Lower lobe of right lung (tissue), 2 donors: ENCODE data around the gene HSF2BP. TPM values are rescaled to one million over a fixed set of nuclear protein-coding genes. Genes with fewer than 3 reads are reported as not detected.
A peak's percentile ranks its signal among the peaks of the same experiment; 100 is the strongest.
"Not testable (repeated sequence)": the region's sequence is repeated elsewhere in the genome, so short reads cannot be mapped to it uniquely, and the experiment has no call there.

ENCODE experiments used
- ATAC-seq, 2 donors: fragments of 200-7000 bp; cut with Tn5 transposase; one replicate each; pipeline ENCODE4 v1.9.1; 2020 to 2022; ENCODE audit warnings: mild to moderate bottlenecking in 2 of 2, moderate library complexity in 2 of 2
- DNase-seq: peaks from one replicate; pipeline ENCODE4 v3.0.0-alpha.2; 2020
- H3K27ac ChIP-seq: fragments of 200-600 bp; one replicate; pipeline ENCODE4 v1.8.0; 2022
- H3K27me3 ChIP-seq: fragments of 200-600 bp; one replicate; pipeline ENCODE4 v1.8.0; 2022; ENCODE audit warnings: low read depth
- H3K36me3 ChIP-seq: fragments of 200-600 bp; one replicate; pipeline ENCODE4 v1.8.0; 2022; ENCODE audit warnings: mild to moderate bottlenecking
- H3K4me1 ChIP-seq: fragments of 200-600 bp; one replicate; pipeline ENCODE4 v1.8.0; 2022
- H3K4me3 ChIP-seq: fragments of 200-600 bp; one replicate; pipeline ENCODE4 v1.8.0; 2022; ENCODE audit warnings: mild to moderate bottlenecking
- H3K9me3 ChIP-seq: fragments of 200-600 bp; one replicate; pipeline ENCODE4 v1.8.0; 2022
- intact Hi-C: fragments of 100-400 bp; cut with DNase I; formaldehyde crosslinking; loops from one replicate; pipeline ENCODE4 v1.11.0; 2022
- microRNA-seq: library from miRNA; unstranded; fragments of <30 nt; microRNA quantifications from one replicate; pipeline ENCODE4 v1.2.0, GENCODE V29; 2020; ENCODE audit warnings: borderline number of aligned reads
- total RNA-seq: library from RNA; stranded (reverse); fragmentation: NEBNext Ultra II Directional; extraction: Animal tissue kit (Norgen Biotek cat#: 25700); gene quantifications from one replicate; pipeline ENCODE4 v1.2.1, GENCODE V29; 2021
- donor health status: DM: no; HTN: yes; CAD: no; lungs with severe emphysema.

The HSF2BP gene
- total RNA-seq, 1 donor from 2014 or later: 0.32 TPM

DNA sequence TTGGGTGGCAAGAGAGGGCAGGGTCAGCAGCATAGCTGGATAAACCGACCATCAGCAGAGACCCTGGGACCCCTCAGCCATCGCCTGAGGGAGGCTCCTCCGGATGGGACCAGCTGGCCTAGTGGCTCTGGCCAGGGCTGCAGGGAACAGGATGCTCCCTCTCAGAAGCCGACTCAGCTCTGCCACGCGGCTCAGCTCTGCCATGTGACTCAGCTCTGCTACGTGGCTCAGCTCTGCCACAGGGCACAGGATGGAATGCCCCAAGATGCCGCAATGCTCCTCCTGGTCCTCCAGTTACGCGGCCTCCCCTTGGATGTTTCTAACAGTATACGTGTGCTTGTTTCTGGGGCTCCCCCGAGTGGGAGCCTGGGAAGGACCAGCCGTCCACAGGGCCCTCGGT lies 165.8 kb downstream of the HSF2BP start:
- H3K27ac ChIP-seq, H3K36me3 ChIP-seq, DNase-seq, H3K27me3 ChIP-seq, H3K4me1 ChIP-seq, H3K9me3 ChIP-seq, intact Hi-C loops, H3K4me3 ChIP-seq: not testable (repeated sequence)
- ATAC-seq: peak; percentile 16 to 48

DNA sequence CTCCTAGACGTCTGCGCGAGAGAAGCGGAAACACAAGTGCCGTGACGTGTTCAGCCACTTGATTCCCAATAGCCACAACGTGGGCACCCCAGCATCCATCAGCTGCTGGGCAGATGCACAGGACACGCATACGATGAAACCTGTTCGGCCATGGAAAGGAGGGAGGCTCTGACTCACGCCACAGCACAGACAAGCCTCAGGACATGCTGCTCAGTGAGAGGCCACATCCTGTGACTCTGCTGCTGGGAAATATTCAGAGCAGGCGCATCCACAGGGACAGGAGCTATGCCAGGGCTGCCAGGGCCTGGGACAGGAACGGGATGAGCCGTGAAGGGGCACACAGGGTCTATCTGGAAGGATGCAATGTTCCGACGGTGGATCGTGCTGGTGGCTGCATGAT lies 171.1 kb downstream of the HSF2BP start:
- H3K27me3 ChIP-seq, H3K27ac ChIP-seq, intact Hi-C loops, DNase-seq, ATAC-seq, H3K4me3 ChIP-seq, H3K9me3 ChIP-seq, H3K36me3 ChIP-seq, H3K4me1 ChIP-seq: not testable (repeated sequence)

DNA sequence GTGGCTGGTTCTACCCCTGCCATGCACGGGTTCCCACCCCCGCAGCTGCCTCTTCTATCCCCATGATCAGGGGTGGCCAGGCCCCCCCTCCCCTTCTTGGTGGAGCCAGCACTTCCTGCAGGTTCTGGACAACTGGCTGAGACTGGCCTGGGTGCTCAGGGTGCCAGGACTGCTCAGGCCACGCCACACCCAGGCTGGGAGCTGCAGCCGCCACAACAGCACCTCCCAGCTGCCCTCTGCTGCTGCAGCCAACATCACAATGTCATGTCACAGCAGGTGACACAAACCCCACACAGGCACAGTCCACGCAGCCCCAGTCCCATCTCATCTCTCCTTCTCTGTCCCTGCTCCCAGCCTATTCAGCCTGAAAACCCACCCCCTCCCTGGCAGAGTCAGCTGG lies 173.2 kb downstream of the HSF2BP start:
- H3K36me3 ChIP-seq, DNase-seq, H3K27me3 ChIP-seq, intact Hi-C loops, H3K4me3 ChIP-seq, H3K27ac ChIP-seq, H3K9me3 ChIP-seq, H3K4me1 ChIP-seq: not testable (repeated sequence)
- peak; percentile 45 to 49 for ATAC-seq

DNA sequence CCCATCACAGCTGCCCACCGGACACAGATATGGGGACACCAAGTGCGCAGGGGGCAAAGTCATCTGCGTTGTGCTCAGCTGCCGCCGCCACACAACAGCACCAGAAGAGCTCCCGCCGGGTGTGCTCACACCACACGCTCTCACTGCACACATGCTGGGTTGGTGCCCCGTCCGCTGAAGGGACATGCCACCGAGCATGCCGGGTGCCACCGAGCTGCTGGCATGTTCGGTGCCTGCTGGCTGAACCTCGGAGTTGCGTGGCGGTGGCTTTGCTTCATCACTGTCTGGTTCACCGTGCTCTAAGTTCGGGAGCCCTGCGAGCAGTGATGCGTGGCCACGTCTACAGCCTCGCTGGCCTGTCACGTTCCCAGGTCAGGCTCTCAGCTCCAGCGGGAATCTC lies 174.3 kb downstream of the HSF2BP start:
- intact Hi-C loops: not testable (repeated sequence)

DNA sequence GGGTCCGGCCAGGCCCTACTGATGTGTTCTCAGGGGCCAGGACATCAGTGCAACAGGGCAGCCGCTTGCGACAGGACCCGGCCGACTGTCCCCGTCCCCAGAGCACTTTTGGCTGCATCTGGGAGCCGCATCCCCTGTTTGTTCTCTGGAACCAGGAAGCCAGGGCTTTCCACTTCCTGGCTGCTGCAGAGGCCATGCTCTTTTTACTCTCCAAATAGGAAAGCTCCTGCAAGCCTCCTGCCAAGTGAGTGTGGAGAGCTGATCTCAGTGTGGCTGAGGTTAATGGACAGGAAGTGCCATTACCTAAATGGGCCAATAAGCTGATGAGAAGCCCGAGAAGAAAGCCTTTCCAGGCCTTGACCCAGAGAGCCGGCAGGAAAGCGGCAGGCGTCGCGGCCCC lies 180.1 kb downstream of the HSF2BP start:
- H3K4me1 ChIP-seq, H3K9me3 ChIP-seq, H3K27ac ChIP-seq, H3K27me3 ChIP-seq, intact Hi-C loops, H3K4me3 ChIP-seq, H3K36me3 ChIP-seq, DNase-seq: not testable (repeated sequence)
- ATAC-seq: peak; percentile 5 to 16

More for the DNA sequence above, 174.3 kb downstream of the HSF2BP start:
- H3K36me3 ChIP-seq, H3K27ac ChIP-seq, H3K4me3 ChIP-seq, DNase-seq, H3K9me3 ChIP-seq, ATAC-seq, H3K27me3 ChIP-seq, H3K4me1 ChIP-seq: not testable (repeated sequence)

Small RNAs within 50 kb of the gene (microRNA-seq; reads per million reads assigned to microRNA genes)
- not detected for gene MIR6070

Other genes with a start within 250 kb of the HSF2BP start
- gene SIK1, start 232.4 kb downstream of the HSF2BP start, total RNA-seq: 30.1 TPM
- 18.1 TPM for gene RRP1B, start 72 bp upstream of the HSF2BP start, total RNA-seq
- 195 TPM for gene PDXK, start 59.6 kb upstream of the HSF2BP start, total RNA-seq
- 154 TPM for gene CSTB, start 116.8 kb upstream of the HSF2BP start, total RNA-seq
- gene RRP1, start 130.1 kb upstream of the HSF2BP start, total RNA-seq: 13.6 TPM
- 83.3 TPM for gene AGPAT3, start 205.7 kb upstream of the HSF2BP start, total RNA-seq